ENCODE measurements around the gene SLC8A3.

- TF ChIP-seq TCF7 (IDR thresholded peaks at IDR 0.05; ENCODE audit: low read depth) (no peak), MED1 (CRISPR knock-in tag; IDR thresholded peaks at IDR 0.05) (no peak), ETV5 (CRISPR knock-in tag; IDR thresholded peaks at IDR 0.05; ENCODE audit: borderline replicate concordance) (no peak), ZNF12 (CRISPR knock-in tag; IDR thresholded peaks at IDR 0.05) (no peak), ZFX (CRISPR knock-in tag; IDR thresholded peaks at IDR 0.05; ENCODE audit: low read depth) (no peak), TBL1XR1 (IDR thresholded peaks at IDR 0.05; ENCODE audit: borderline replicate concordance, low read length, partially characterized antibody) (no peak), HMGXB4 (CRISPR knock-in tag; IDR thresholded peaks at IDR 0.05; ENCODE audit: borderline replicate concordance in 1 of 2, low read depth in 1 of 2) (no peak), NFE2L1 (CRISPR knock-in tag; IDR thresholded peaks at IDR 0.05; ENCODE audit: borderline replicate concordance) (no peak), HOMEZ (CRISPR knock-in tag; IDR thresholded peaks at IDR 0.05; ENCODE audit: low read depth) (no peak), THAP11 (CRISPR knock-in tag; IDR thresholded peaks at IDR 0.05) (no peak), RBM39 (IDR thresholded peaks at IDR 0.05; ENCODE audit: low read depth, low read length, poor library complexity, severe bottlenecking) (no peak)
These were observed 190.9 kb downstream of the SLC8A3 start for GRCh38 chr14:69997849-69998248.
